ENCODE results near the gene PCDHGA9. TPM values are rescaled to one million over a fixed set of nuclear protein-coding genes. Genes with fewer than 3 reads are reported as not detected.
"Not testable (repeated sequence)": the region's sequence is repeated elsewhere in the genome, so short reads cannot be mapped to it uniquely, and the experiment has no call there.

PCDHGA9 gene
- total and polyA plus RNA-seq, 4 donors, result 0.75 to 13.2 (median 4.8) TPM

- intact Hi-C loops (cut with DNase I), result no loop called here
- DNase-seq, result peak in 1 of 2 donors; percentile 58
- Histone ChIP-seq H3K27me3 (ENCODE audit: control insufficient read depth in 1 of 2, insufficient read depth in 2 of 2, low read length in 1 of 2) (no peaks in the 10 kb centered on the region), H3K27ac (ENCODE audit: low read depth in 1 of 2, low read length in 2 of 2) (no peak within 1 kb of the TSS), H3K4me1 (ENCODE audit: control insufficient read depth in 1 of 2, insufficient read depth in 2 of 2, low read length in 2 of 2) (no peaks in the 10 kb centered on the region), H3K36me3 (ENCODE audit: control insufficient read depth in 1 of 2, insufficient read depth in 2 of 2, low read length in 1 of 2) (no peaks in the 10 kb centered on the region), H3K9me3 (ENCODE audit: control insufficient read depth, low read length) (peaks cover 20% of the 10 kb centered on the region), H3K4me3 (ENCODE audit: low read length in 2 of 2) (no peak within 1 kb of the TSS)
- WGBS, 2 donors, result 13 to 14% methylated on average over 37 of the region's 37 CpGs
- ATAC-seq (ENCODE audit: low FRiP score), result no peak
Observed at GRCh38 chr5:141382469-141383294, 19.9 kb upstream of the PCDHGA9 start, which contains the start of gene PCDHGA7. TSS of gene PCDHGA7 (plus strand) at chr5:141382742. CDS start at chr5:141382900, 158 bp downstream.

- intact Hi-C loops (cut with DNase I), result no loop called here
- Histone ChIP-seq H3K27me3 (ENCODE audit: control insufficient read depth in 1 of 2, insufficient read depth in 2 of 2, low read length in 1 of 2) (no peaks in the 10 kb centered on the region), H3K9me3 (ENCODE audit: control insufficient read depth, low read length) (peaks cover 20% of the 10 kb centered on the region), H3K36me3 (ENCODE audit: control insufficient read depth in 1 of 2, insufficient read depth in 2 of 2, low read length in 1 of 2) (no peaks in the 10 kb centered on the region), H3K27ac (ENCODE audit: low read depth in 1 of 2, low read length in 2 of 2) (no peak overlapping the region), H3K4me1 (ENCODE audit: control insufficient read depth in 1 of 2, insufficient read depth in 2 of 2, low read length in 2 of 2) (no peaks in the 10 kb centered on the region), H3K4me3 (ENCODE audit: low read length in 2 of 2) (no peak overlapping the region)
- DNase-seq (peak in 1 of 2 donors; percentile 43), ATAC-seq (ENCODE audit: low FRiP score) (no peak)
- WGBS, 2 donors, result 27 to 37% methylated on average over 21 of the region's 21 CpGs
Observed at GRCh38 chr5:141383345-141383744, 19.2 kb upstream of the PCDHGA9 start.

GRCh38 chr5:141384471-141385267 lies 17.9 kb upstream of the PCDHGA9 start:
- no peak overlapping the region for H3K4me3 ChIP-seq (ENCODE audit: low read length in 2 of 2)

GRCh38 chr5:141387557-141388311 lies 14.8 kb upstream of the PCDHGA9 start, which contains the start of gene PCDHGB4:
TSS of gene PCDHGB4 (plus strand) at chr5:141387698. CDS start at chr5:141387885, 187 bp downstream.
- H3K27me3 ChIP-seq (ENCODE audit: control insufficient read depth in 1 of 2, insufficient read depth in 2 of 2, low read length in 1 of 2); ATAC-seq (ENCODE audit: low FRiP score); H3K36me3 ChIP-seq (ENCODE audit: control insufficient read depth in 1 of 2, insufficient read depth in 2 of 2, low read length in 1 of 2); intact Hi-C loops (cut with DNase I); H3K27ac ChIP-seq (ENCODE audit: low read depth in 1 of 2, low read length in 2 of 2); H3K4me1 ChIP-seq (ENCODE audit: control insufficient read depth in 1 of 2, insufficient read depth in 2 of 2, low read length in 2 of 2); H3K4me3 ChIP-seq (ENCODE audit: low read length in 2 of 2): not testable (repeated sequence)
- 7 to 12% methylated on average over 17 to 22 of the region's 40 CpGs for WGBS, 2 donors
- peak in 1 of 2 donors; percentile 74 for DNase-seq
- H3K9me3 ChIP-seq (ENCODE audit: control insufficient read depth, low read length), result peaks cover 36% of the 10 kb centered on the region

More at GRCh38 chr5:141384471-141385267, 17.9 kb upstream of the PCDHGA9 start:
- peaks cover 31% of the 10 kb centered on the region for H3K9me3 ChIP-seq (ENCODE audit: control insufficient read depth, low read length)
- H3K4me1 ChIP-seq (ENCODE audit: control insufficient read depth in 1 of 2, insufficient read depth in 2 of 2, low read length in 2 of 2), result no peaks in the 10 kb centered on the region
- no peak overlapping the region for H3K27ac ChIP-seq (ENCODE audit: low read depth in 1 of 2, low read length in 2 of 2)
- no peaks in the 10 kb centered on the region for H3K27me3 ChIP-seq (ENCODE audit: control insufficient read depth in 1 of 2, insufficient read depth in 2 of 2, low read length in 1 of 2)
- DNase-seq (peak in 1 of 2 donors; percentile 56), ATAC-seq (ENCODE audit: low FRiP score) (no peak)
- WGBS, 2 donors, result 39 to 43% methylated on average over 43 of the region's 43 CpGs
- no peaks in the 10 kb centered on the region for H3K36me3 ChIP-seq (ENCODE audit: control insufficient read depth in 1 of 2, insufficient read depth in 2 of 2, low read length in 1 of 2)
- intact Hi-C loops (cut with DNase I), result no loop called here

GRCh38 chr5:141388661-141389060 lies 13.9 kb upstream of the PCDHGA9 start:
- Histone ChIP-seq H3K4me3 (ENCODE audit: low read length in 2 of 2) (no peak overlapping the region), H3K27me3 (ENCODE audit: control insufficient read depth in 1 of 2, insufficient read depth in 2 of 2, low read length in 1 of 2) (no peaks in the 10 kb centered on the region), H3K4me1 (ENCODE audit: control insufficient read depth in 1 of 2, insufficient read depth in 2 of 2, low read length in 2 of 2) (no peaks in the 10 kb centered on the region), H3K36me3 (ENCODE audit: control insufficient read depth in 1 of 2, insufficient read depth in 2 of 2, low read length in 1 of 2) (no peaks in the 10 kb centered on the region), H3K9me3 (ENCODE audit: control insufficient read depth, low read length) (peaks cover 36% of the 10 kb centered on the region), H3K27ac (ENCODE audit: low read depth in 1 of 2, low read length in 2 of 2) (no peak overlapping the region)
- intact Hi-C loops (cut with DNase I), result no loop called here
- ATAC-seq (ENCODE audit: low FRiP score) (no peak), DNase-seq (no peak)
- WGBS, 2 donors, result 37 to 44% methylated on average over 10 of the region's 10 CpGs

GRCh38 chr5:141389153-141390042 lies 13.2 kb upstream of the PCDHGA9 start:
- H3K4me3 ChIP-seq (ENCODE audit: low read length in 2 of 2), result no peak overlapping the region
- no peaks in the 10 kb centered on the region for H3K36me3 ChIP-seq (ENCODE audit: control insufficient read depth in 1 of 2, insufficient read depth in 2 of 2, low read length in 1 of 2)
- DNase-seq (peak in 1 of 2 donors; percentile 58), ATAC-seq (ENCODE audit: low FRiP score) (no peak)
- intact Hi-C loops (cut with DNase I), result no loop called here
- WGBS, 2 donors, result 24 to 32% methylated on average over 77 of the region's 77 CpGs
- H3K4me1 ChIP-seq (ENCODE audit: control insufficient read depth in 1 of 2, insufficient read depth in 2 of 2, low read length in 2 of 2), result no peaks in the 10 kb centered on the region
- H3K9me3 ChIP-seq (ENCODE audit: control insufficient read depth, low read length), result peaks cover 37% of the 10 kb centered on the region
- no peaks in the 10 kb centered on the region for H3K27me3 ChIP-seq (ENCODE audit: control insufficient read depth in 1 of 2, insufficient read depth in 2 of 2, low read length in 1 of 2)
- H3K27ac ChIP-seq (ENCODE audit: low read depth in 1 of 2, low read length in 2 of 2), result no peak overlapping the region

GRCh38 chr5:141392429-141393198 lies 10.0 kb upstream of the PCDHGA9 start, which contains the start of gene PCDHGA8:
TSS of gene PCDHGA8 (plus strand) at chr5:141392633. CDS start at chr5:141392814, 181 bp downstream.
- no peaks in the 10 kb centered on the region for H3K36me3 ChIP-seq (ENCODE audit: control insufficient read depth in 1 of 2, insufficient read depth in 2 of 2, low read length in 1 of 2)
- DNase-seq, result peak in 1 of 2 donors; percentile 67
- H3K4me1 ChIP-seq (ENCODE audit: control insufficient read depth in 1 of 2, insufficient read depth in 2 of 2, low read length in 2 of 2), result no peaks in the 10 kb centered on the region
- H3K9me3 ChIP-seq (ENCODE audit: control insufficient read depth, low read length), result peaks cover 34% of the 10 kb centered on the region
- 21 to 27% methylated on average over 38 of the region's 38 CpGs for WGBS, 2 donors
- H3K4me3 ChIP-seq (ENCODE audit: low read length in 2 of 2), result no peak within 1 kb of the TSS
- no peak within 1 kb of the TSS for H3K27ac ChIP-seq (ENCODE audit: low read depth in 1 of 2, low read length in 2 of 2)
- no peak for ATAC-seq (ENCODE audit: low FRiP score)
- intact Hi-C loops (cut with DNase I), result no loop called here
- H3K27me3 ChIP-seq (ENCODE audit: control insufficient read depth in 1 of 2, insufficient read depth in 2 of 2, low read length in 1 of 2), result no peaks in the 10 kb centered on the region
